Activated effector memory CD4-positive, alpha-beta T cell treated with anti-CD3 and anti-CD28 coated beads, Interleukin-2, amount 50 U/mL, for 16 hours (primary cell): ENCODE results near the gene SLC16A3.

Source experiments
- DNase-seq: peaks from one replicate; pipeline ENCODE4 v3.0.0-alpha.2; 2020

SLC16A3 gene

GRCh38 chr17:82237083-82237745 is 8.4 kb downstream of the SLC16A3 start:
- peak; percentile 63 for DNase-seq

GRCh38 chr17:82237746-82238471 is 9.1 kb downstream of the SLC16A3 start:
- peak; percentile 63 for DNase-seq

GRCh38 chr17:82238472-82239201 is 9.8 kb downstream of the SLC16A3 start:
- peak; percentile 91 for DNase-seq

- no peak for DNase-seq
Measured at GRCh38 chr17:82239401-82239925, 10.6 kb downstream of the SLC16A3 start.

GRCh38 chr17:82239926-82240505 is 11.2 kb downstream of the SLC16A3 start:
- DNase-seq: no peak

- no peak for DNase-seq
Measured at GRCh38 chr17:82240506-82241182, 11.8 kb downstream of the SLC16A3 start.

- peak; percentile 82 for DNase-seq
Measured at GRCh38 chr17:82241183-82241925, 12.5 kb downstream of the SLC16A3 start.

GRCh38 chr17:82241926-82242697 is 13.3 kb downstream of the SLC16A3 start:
- no peak for DNase-seq

- no peak for DNase-seq
Measured at GRCh38 chr17:82242698-82242976, 13.8 kb downstream of the SLC16A3 start.

GRCh38 chr17:82242977-82243647 is 14.3 kb downstream of the SLC16A3 start:
- no peak for DNase-seq

GRCh38 chr17:82243648-82244412 is 15.0 kb downstream of the SLC16A3 start:
- DNase-seq: no peak

GRCh38 chr17:82244413-82245133 is 15.7 kb downstream of the SLC16A3 start:
- DNase-seq: no peak

- DNase-seq: no peak
Measured at GRCh38 chr17:82245134-82246039, 16.5 kb downstream of the SLC16A3 start.

GRCh38 chr17:82246040-82246364 is 17.2 kb downstream of the SLC16A3 start:
- DNase-seq: no peak

- DNase-seq: no peak
Measured at GRCh38 chr17:82246365-82247181, 17.7 kb downstream of the SLC16A3 start.

GRCh38 chr17:82247182-82247823 is 18.5 kb downstream of the SLC16A3 start:
- no peak for DNase-seq
